Effector memory CD4-positive, alpha-beta T cell (primary cell): Measurements from ENCODE around the gene AGTR1.

Experiments used
- DNase-seq, 3 donors: peaks; one replicate each; pipeline ENCODE4 v3.0.0-alpha.2; 2020
- H3K27ac ChIP-seq: 2 replicates; pipeline ENCODE4 v1.7.0; 2013; ENCODE audit warnings: mild to moderate bottlenecking, low read length, moderate library complexity; ENCODE audit not compliant: insufficient read depth, poor library complexity, severe bottlenecking
- H3K27me3 ChIP-seq: replicated peaks from 2 replicates; pipeline ENCODE4 v1.7.0; 2013; ENCODE audit warnings: mild to moderate bottlenecking, low read length; ENCODE audit not compliant: insufficient read depth, control insufficient read depth, poor library complexity, severe bottlenecking
- H3K36me3 ChIP-seq: 2 replicates; pipeline ENCODE4 v1.7.0; 2013; ENCODE audit warnings: mild to moderate bottlenecking, low read length, moderate library complexity; ENCODE audit not compliant: control insufficient read depth, insufficient read depth
- H3K4me1 ChIP-seq: 2 replicates; pipeline ENCODE4 v1.7.0; 2013; ENCODE audit warnings: low read length, mild to moderate bottlenecking; ENCODE audit not compliant: control insufficient read depth, insufficient read depth, poor library complexity, severe bottlenecking
- H3K4me3 ChIP-seq: 2 replicates; pipeline ENCODE4 v1.7.0; 2013; ENCODE audit warnings: low read length, low read depth, mild to moderate bottlenecking; ENCODE audit not compliant: insufficient read depth, poor library complexity, severe bottlenecking
- H3K9me3 ChIP-seq: 2 replicates; pipeline ENCODE4 v1.7.0; 2013; ENCODE audit warnings: mild to moderate bottlenecking, low read length, moderate library complexity; ENCODE audit not compliant: control insufficient read depth

Gene AGTR1

DNA sequence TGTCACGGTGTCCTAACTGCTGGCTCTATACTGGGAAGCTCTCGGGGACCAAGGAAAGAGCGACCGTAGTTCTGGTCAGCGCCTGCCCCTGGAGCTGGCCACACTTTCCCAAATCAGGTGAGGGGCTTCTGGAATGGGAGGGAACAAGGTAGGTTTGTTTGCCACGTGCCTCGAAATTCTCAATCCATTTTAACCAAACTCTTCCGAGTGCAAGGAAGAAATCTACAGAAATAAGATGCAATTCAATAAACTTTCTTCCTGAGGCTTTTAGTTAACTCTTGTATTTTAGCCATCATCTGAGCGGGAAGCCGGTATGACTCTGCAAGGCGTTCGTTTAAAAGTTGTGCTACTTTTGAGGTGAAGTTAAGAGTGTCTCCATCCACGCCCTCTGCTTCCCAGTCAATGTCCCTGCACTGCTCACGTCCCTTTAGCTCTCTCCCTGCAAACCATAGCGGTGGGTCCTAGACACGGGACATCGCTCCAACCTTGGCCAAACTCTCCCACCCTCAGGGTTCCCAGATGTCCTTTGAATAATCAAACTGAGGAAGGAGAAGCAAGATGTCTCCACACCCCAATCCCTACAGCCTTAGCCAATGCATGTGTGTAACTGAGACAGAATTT, 597 bp downstream of the AGTR1 start:
- Histone ChIP-seq H3K36me3 (no peaks in the 10 kb centered on the region), H3K27me3 (no peaks in the 10 kb centered on the region), H3K4me1 (no peaks in the 10 kb centered on the region), H3K27ac (no peak overlapping the region), H3K4me3 (no peak overlapping the region), H3K9me3 (no peaks in the 10 kb centered on the region)
- DNase-seq: no peak

DNA sequence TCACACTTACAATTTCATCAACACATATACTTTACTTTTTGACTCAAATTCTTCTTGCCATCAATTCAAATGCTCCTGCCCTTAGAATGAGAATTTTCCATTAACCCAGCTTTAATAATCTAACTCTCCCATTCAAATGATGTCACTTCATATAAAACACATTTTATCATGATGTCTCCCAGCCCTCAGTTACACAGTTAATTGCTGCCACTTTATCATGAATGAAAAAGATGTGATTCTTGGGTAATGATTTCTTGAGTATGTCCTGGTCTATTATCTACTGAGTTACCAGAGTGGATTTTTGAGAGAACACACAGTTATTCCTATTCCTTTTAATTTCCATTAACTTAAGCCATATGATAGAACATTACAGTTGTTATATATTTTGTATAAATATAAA, 7.6 kb downstream of the AGTR1 start:
- no peaks in the 10 kb centered on the region for H3K4me1 ChIP-seq
- no peaks in the 10 kb centered on the region for H3K27me3 ChIP-seq
- DNase-seq: no peak
- H3K4me3 ChIP-seq: no peak overlapping the region
- H3K36me3 ChIP-seq: no peaks in the 10 kb centered on the region
- no peaks in the 10 kb centered on the region for H3K9me3 ChIP-seq
- no peak overlapping the region for H3K27ac ChIP-seq

DNA sequence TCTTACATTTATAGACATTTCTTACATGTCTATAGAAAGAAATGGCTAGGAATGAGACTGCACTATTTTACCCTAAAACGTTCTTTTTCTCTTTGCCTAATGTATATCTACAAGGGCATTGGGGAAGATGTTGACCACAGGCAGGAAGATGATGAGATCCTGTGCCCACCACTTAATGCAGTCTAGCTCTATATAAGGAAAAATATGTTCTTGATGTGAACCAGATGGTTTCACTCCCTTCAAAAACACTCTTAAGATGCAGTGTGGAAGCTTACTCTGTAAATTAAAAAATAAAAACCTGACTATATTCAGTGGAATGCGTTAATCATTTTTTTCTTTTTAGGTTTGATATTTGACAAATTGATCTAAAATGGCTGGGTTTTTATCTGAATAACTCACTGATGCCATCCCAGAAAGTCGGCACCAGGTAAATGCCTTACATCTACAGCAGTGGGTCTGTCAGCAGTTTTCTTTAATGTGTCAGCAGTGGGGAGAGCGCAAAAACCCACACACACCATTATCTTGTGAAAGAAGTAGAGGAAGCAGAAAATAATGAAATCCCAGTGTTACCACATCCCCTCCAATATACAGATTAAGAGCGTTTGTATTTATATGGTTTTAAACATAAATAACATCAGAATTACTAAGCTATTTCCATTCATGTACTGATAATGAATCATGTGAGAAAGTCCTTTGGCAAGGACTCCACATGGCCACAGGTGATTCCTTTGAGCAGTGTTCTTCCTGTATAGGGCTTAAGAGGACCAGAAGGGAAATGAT, 10.1 kb downstream of the AGTR1 start:
- Histone ChIP-seq H3K36me3 (no peaks in the 10 kb centered on the region), H3K27me3 (no peaks in the 10 kb centered on the region), H3K4me1 (no peaks in the 10 kb centered on the region), H3K27ac (no peak overlapping the region), H3K4me3 (no peak overlapping the region), H3K9me3 (no peaks in the 10 kb centered on the region)
- DNase-seq: no peak

DNA sequence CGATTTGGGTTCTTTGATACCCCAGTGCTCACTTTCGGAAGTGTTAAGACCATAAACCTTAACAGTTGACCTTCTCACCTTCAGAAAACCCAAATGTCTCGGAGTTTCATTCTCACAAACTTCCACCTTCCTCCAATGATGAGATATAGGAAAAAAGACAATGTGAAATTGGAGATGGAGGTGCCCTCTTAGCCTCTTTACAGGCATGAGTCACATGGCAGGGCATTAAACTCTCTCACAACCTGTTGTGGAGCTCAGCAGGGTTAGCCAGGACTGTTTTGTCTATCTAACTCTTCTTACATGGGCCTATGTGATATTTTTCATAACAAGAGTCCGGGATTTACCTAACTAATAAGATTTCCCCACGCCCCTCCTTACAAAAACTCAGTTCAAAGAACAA, 10.7 kb downstream of the AGTR1 start:
- H3K36me3 ChIP-seq: no peaks in the 10 kb centered on the region
- no peak overlapping the region for H3K27ac ChIP-seq
- H3K9me3 ChIP-seq: no peaks in the 10 kb centered on the region
- H3K27me3 ChIP-seq: no peaks in the 10 kb centered on the region
- DNase-seq: no peak
- no peak overlapping the region for H3K4me3 ChIP-seq
- H3K4me1 ChIP-seq: no peaks in the 10 kb centered on the region

DNA sequence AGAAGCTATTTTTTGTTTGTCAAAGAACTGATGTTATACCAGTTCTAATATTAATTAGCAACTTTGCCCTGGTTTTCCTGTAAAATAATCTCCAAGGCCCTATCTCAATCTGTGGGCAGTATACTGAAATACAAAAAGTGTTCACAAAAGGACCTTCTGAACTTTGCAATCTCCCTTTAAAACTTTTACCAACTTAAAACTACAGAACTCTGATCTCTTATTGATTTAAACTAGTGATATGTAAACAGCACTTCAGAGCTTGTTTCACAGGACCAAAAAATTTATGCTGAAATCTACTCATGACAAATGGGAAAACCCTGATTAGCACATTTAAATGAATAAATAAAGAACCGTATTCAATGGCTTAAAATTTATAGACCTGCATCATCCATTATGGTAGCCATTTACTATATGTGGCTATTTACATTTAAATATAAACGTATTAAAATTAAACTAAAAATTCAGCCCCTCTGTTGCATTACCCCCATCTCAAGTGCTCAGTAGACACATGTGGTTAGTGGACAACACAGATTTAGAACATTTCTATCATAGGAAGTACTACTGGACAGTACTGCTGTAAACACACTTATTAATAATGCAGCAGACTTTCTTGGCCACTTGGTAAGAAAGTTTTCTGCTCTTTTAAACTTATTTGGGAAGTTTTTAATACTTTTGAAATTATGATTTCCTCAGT, 12.0 kb downstream of the AGTR1 start:
- H3K27ac ChIP-seq: no peak overlapping the region
- H3K4me3 ChIP-seq: no peak overlapping the region
- no peaks in the 10 kb centered on the region for H3K4me1 ChIP-seq
- no peaks in the 10 kb centered on the region for H3K9me3 ChIP-seq
- no peaks in the 10 kb centered on the region for H3K27me3 ChIP-seq
- DNase-seq: no peak
- no peaks in the 10 kb centered on the region for H3K36me3 ChIP-seq

DNA sequence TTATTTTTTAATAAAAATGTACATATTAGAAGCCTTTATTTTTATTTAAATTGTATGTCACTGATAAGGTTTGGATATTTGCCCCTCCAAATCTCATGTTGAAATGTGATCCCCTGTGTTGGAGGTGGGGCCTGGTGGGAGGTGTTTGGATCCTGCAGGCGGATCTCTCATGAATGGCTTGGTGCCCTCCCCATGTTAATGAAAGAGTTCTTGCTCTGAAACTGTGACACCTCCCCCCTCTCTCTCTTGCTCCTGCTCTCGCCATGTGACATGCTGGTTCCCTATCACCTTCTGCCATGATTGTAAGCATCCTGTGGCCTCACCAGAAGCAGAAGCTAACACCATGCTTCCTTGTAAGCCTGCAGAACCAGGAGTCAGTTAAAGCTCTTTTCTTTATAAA, 13.0 kb downstream of the AGTR1 start:
- Histone ChIP-seq H3K4me1 (no peaks in the 10 kb centered on the region), H3K27me3 (no peaks in the 10 kb centered on the region), H3K4me3 (no peak overlapping the region), H3K9me3 (no peaks in the 10 kb centered on the region), H3K36me3 (no peaks in the 10 kb centered on the region), H3K27ac (no peak overlapping the region)
- DNase-seq: no peak

DNA sequence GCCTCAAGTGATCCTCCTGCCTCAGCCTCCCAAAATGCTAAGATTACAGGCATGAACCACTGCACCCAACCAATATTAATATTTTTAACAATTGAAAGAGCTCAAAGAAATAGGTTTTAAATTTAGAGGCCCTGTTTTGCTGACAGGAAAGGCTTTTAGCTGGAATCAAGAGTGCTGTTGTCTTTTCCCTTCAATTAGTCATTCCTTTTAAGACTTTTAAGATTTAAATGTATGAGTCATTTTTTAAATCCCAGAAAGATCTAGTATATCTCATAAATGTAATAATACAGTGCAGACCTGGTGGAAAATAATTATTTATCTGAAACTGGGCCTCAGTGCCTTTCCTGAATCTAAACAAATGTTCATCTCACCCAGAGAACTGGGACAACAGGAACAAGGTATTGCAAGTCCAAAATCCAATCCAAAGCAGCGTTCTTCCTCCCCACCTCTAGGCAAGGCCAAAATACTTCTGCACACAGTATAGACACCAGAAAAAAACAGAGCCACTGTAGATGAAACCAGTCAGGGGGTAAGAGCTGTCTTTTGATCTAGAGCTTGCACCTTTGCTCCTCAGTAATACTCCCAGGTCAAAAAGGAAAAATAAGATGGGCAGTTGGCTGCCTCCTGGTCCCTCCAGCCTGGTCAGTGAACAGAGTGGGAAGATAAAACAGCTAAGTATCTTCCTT, 14.4 kb downstream of the AGTR1 start:
- Histone ChIP-seq H3K27ac (no peak overlapping the region), H3K9me3 (no peaks in the 10 kb centered on the region), H3K4me1 (no peaks in the 10 kb centered on the region), H3K27me3 (no peaks in the 10 kb centered on the region), H3K4me3 (no peak overlapping the region), H3K36me3 (no peaks in the 10 kb centered on the region)
- DNase-seq: no peak

DNA sequence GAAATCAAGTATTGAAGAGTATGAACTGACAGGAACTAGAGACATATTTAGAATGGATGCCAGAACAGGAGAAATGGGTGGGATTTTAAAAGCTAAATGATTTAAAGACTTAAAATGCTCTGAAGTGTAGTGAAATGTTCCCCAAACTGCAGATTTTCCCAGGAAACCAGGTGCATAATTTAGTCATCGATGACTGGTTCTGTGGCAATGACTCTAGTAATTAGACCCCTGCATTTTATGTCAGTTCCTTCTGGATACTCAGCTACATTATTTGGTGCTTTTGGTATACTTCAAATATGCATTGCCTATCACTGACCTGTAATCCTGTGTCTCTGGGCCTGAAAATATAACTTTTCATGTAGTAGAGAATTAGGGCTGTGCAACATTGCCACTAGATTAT, 16.8 kb downstream of the AGTR1 start:
- H3K4me3 ChIP-seq: no peak overlapping the region
- no peak overlapping the region for H3K27ac ChIP-seq
- no peak for DNase-seq
- no peaks in the 10 kb centered on the region for H3K9me3 ChIP-seq
- H3K36me3 ChIP-seq: no peaks in the 10 kb centered on the region
- H3K4me1 ChIP-seq: no peaks in the 10 kb centered on the region
- H3K27me3 ChIP-seq: no peaks in the 10 kb centered on the region

DNA sequence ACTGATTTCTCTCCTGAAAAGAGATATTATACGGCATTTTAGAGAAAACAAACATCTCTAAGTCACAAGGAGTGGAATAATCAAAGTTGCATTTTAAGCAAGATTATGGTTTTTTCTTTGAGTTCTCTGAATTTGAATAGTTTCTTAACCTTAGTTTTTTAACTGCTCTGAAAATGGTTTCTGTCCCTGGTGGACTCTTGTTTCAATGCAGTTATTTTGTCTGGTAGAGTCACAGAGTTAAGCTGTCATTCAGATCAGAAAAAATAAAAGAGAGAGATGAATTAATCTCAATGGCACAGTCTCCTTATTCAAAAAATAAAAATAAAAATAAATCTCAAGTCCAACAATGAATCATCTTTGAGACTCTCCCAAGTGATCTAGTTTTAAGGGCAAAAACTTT, 19.0 kb downstream of the AGTR1 start:
- H3K4me3 ChIP-seq: no peak overlapping the region
- no peaks in the 10 kb centered on the region for H3K9me3 ChIP-seq

More for the DNA sequence above, 19.0 kb downstream of the AGTR1 start:
- no peak for DNase-seq
- Histone ChIP-seq H3K4me1 (no peaks in the 10 kb centered on the region), H3K36me3 (no peaks in the 10 kb centered on the region), H3K27me3 (no peaks in the 10 kb centered on the region), H3K27ac (no peak overlapping the region)
